HepG2 (cell line): ENCODE data around the gene BCAS4. TPM values are rescaled to one million over a fixed set of nuclear protein-coding genes. Genes with fewer than 3 reads are reported as not detected.

Experiments used
- ARNT ChIP-seq: fragments of 450-650 bp; IDR thresholded peaks from 2 replicates; pipeline ENCODE4 v1.6.1; 2017
- ATF7 ChIP-seq, 2 experiments: fragments of 450-650 bp in 1 of 2; sonication (generic) in 1 of 2; formaldehyde crosslinking in 1 of 2; IDR thresholded peaks; 2 replicates each; pipeline versions ENCODE4 v1.4.0 to v1.6.1; 2016 to 2020; ENCODE audit warnings: antibody characterized with exemption in 1 of 2, mild to moderate bottlenecking in 1 of 2, missing genetic modification reagents in 1 of 2
- BORCS8-MEF2B ChIP-seq: sonication (generic); formaldehyde crosslinking; IDR thresholded peaks from 2 replicates; pipeline ENCODE4 v1.8.0; 2022; ENCODE audit warnings: mild to moderate bottlenecking, missing genetic modification reagents
- FOXA1 ChIP-seq, 2 experiments: fragments of 450-650 bp in 1 of 2; sonication (generic) in 1 of 2; formaldehyde crosslinking in 1 of 2; IDR thresholded peaks; 2 replicates each; pipeline versions ENCODE4 v1.4.0 to v1.6.1; 2016 to 2020; ENCODE audit warnings: missing genetic modification reagents in 1 of 2
- FOXJ3 ChIP-seq: sonication (generic); formaldehyde crosslinking; IDR thresholded peaks from 2 replicates; pipeline ENCODE4 v1.4.0; 2020; ENCODE audit warnings: missing genetic modification reagents, mild to moderate bottlenecking, borderline replicate concordance
- KAT2B ChIP-seq: fragments of 150-350 bp; IDR thresholded peaks from 2 replicates; pipeline ENCODE4 v1.6.1; 2014; ENCODE audit warnings: low read depth, low read length, borderline replicate concordance
- KLF6 ChIP-seq: IDR thresholded peaks from 2 replicates; pipeline ENCODE4 v1.8.0; 2016; ENCODE audit warnings: missing biosample characterization, missing genetic modification reagents
- TP53 ChIP-seq: sonication (generic); formaldehyde crosslinking; conservative IDR thresholded peaks from 2 replicates; pipeline ENCODE4 v1.4.0; 2020; ENCODE audit warnings: missing genetic modification reagents
- ZFP62 ChIP-seq: sonication (generic); formaldehyde crosslinking; IDR thresholded peaks from 2 replicates; pipeline ENCODE4 v1.4.0; 2020; ENCODE audit warnings: missing genetic modification reagents
- ZMYM3 ChIP-seq: sonication (generic); formaldehyde crosslinking; IDR thresholded peaks from 2 replicates; pipeline ENCODE4 v1.5.1; 2020; ENCODE audit warnings: mild to moderate bottlenecking, missing genetic modification reagents
- ZNF124 ChIP-seq: sonication (generic); formaldehyde crosslinking; IDR thresholded peaks from 2 replicates; pipeline ENCODE4 v1.4.0; 2020; ENCODE audit warnings: missing genetic modification reagents
- ZNF143 ChIP-seq: sonication (generic); formaldehyde crosslinking; IDR thresholded peaks from 2 replicates; pipeline ENCODE4 v1.4.0; 2020; ENCODE audit warnings: missing genetic modification reagents
- ZNF224 ChIP-seq: sonication (generic); formaldehyde crosslinking; IDR thresholded peaks from 2 replicates; pipeline ENCODE4 v1.5.0; 2020; ENCODE audit warnings: mild to moderate bottlenecking, missing genetic modification reagents
- ZNF512B ChIP-seq: sonication (generic); formaldehyde crosslinking; IDR thresholded peaks from 2 replicates; pipeline ENCODE4 v1.5.1; 2020; ENCODE audit warnings: missing genetic modification reagents, mild to moderate bottlenecking, borderline replicate concordance
- ZNF672 ChIP-seq: sonication (generic); formaldehyde crosslinking; IDR thresholded peaks from 2 replicates; pipeline ENCODE4 v1.8.1; 2022; ENCODE audit warnings: missing genetic modification reagents
- ZNF687 ChIP-seq: sonication (generic); formaldehyde crosslinking; IDR thresholded peaks from 2 replicates; pipeline ENCODE4 v1.5.1; 2020; ENCODE audit warnings: mild to moderate bottlenecking, missing genetic modification reagents, moderate library complexity
- ZNF841 ChIP-seq: sonication (generic); formaldehyde crosslinking; IDR thresholded peaks from 2 replicates; pipeline ENCODE4 v1.8.1; 2023; ENCODE audit warnings: missing genetic modification reagents, borderline replicate concordance
- polyA plus RNA-seq, 8 experiments: library from polyadenylated mRNA; depleted of rRNA in 3 of 8; stranded (reverse) in 7 of 8; unstranded in 1 of 8; fragments of >200 nt; fragmentation: Illumina TruSeq in 4 of 8; extraction: Trizol in 4 of 8; gene quantifications; 2 replicates each; pipeline versions ENCODE4 v1.2.1 to v1.2.3, GENCODE V29; 2011 to 2016; ENCODE audit warnings: low read depth in 4 of 8, missing spikeins in 1 of 8, mixed read lengths in 1 of 8; ENCODE audit not compliant: insufficient read depth in 1 of 8
- total RNA-seq, 5 experiments: library from RNA; depleted of rRNA; stranded (reverse); fragments of >200 nt; fragmentation: Illumina TruSeq; extraction: Trizol; gene quantifications; 2 replicates each; pipeline ENCODE4 v1.2.3, GENCODE V29; 2016; ENCODE audit warnings: low read depth in 1 of 5
- TF ChIP-seq, protein P1 (sequence below): conservative IDR thresholded peaks from 2 replicates; pipeline ENCODE4 v1.6.1; 2018; ENCODE audit warnings: missing genetic modification reagents
- TF ChIP-seq, protein P2 (sequence below): sonication (generic); formaldehyde crosslinking; IDR thresholded peaks from 2 replicates; pipeline ENCODE4 v1.5.0; 2020; ENCODE audit warnings: missing genetic modification reagents, mild to moderate bottlenecking, borderline replicate concordance
- TF ChIP-seq, protein P3 (sequence below): sonication (generic); formaldehyde crosslinking; IDR thresholded peaks from 2 replicates; pipeline ENCODE4 v1.8.0; 2022; ENCODE audit warnings: missing genetic modification reagents, mild to moderate bottlenecking, borderline replicate concordance

BCAS4 gene
- total and polyA plus RNA-seq, 2 of the 13 experiments (the other 11 are each of a cell fraction or from before 2014, with no cell fraction given) = 7.2 to 8.0 TPM

- TF ChIP-seq FOXA1 (IDR thresholded peaks at IDR 0.05) (peak; percentile 67; the same call in 1 of the 2 replicates), FOXA1 (CRISPR knock-in tag; IDR thresholded peaks at IDR 0.05) (peak; percentile 87), FOXJ3 (CRISPR knock-in tag) (peak; percentile 72; the same call in 1 of the 2 replicates), TP53 (no peak), ZNF687 (CRISPR knock-in tag) (no peak), ZNF124 (no peak; the same call in 1 of the 2 replicates), ZMYM3 (CRISPR knock-in tag) (peak; percentile 53; the same call in 1 of the 2 replicates), ATF7 (IDR thresholded peaks at IDR 0.05) (no peak), ATF7 (CRISPR knock-in tag; IDR thresholded peaks at IDR 0.05) (no peak), KAT2B (no peak), ARNT (no peak), ZNF143 (CRISPR knock-in tag) (no peak), KLF6 (CRISPR knock-in tag) (no peak), ZFP62 (no peak), ZNF512B (CRISPR knock-in tag) (no peak), ZNF841 (CRISPR knock-in tag) (no peak), BORCS8-MEF2B (CRISPR knock-in tag) (no peak), ZNF672 (CRISPR knock-in tag) (no peak), ZNF224 (no peak)
- TF ChIP-seq, protein P1, sequence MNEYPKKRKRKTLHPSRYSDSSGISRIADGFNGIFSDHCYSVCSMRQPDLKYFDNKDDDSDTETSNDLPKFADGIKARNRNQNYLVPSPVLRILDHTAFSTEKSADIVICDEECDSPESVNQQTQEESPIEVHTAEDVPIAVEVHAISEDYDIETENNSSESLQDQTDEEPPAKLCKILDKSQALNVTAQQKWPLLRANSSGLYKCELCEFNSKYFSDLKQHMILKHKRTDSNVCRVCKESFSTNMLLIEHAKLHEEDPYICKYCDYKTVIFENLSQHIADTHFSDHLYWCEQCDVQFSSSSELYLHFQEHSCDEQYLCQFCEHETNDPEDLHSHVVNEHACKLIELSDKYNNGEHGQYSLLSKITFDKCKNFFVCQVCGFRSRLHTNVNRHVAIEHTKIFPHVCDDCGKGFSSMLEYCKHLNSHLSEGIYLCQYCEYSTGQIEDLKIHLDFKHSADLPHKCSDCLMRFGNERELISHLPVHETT (CRISPR knock-in tag) = no peak
- TF ChIP-seq, protein P2, sequence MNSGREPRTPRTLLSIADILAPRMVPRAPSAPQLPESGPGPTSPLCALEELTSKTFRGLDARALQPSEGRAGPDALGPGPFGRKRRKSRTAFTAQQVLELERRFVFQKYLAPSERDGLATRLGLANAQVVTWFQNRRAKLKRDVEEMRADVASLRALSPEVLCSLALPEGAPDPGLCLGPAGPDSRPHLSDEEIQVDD = no peak
- TF ChIP-seq, protein P3, sequence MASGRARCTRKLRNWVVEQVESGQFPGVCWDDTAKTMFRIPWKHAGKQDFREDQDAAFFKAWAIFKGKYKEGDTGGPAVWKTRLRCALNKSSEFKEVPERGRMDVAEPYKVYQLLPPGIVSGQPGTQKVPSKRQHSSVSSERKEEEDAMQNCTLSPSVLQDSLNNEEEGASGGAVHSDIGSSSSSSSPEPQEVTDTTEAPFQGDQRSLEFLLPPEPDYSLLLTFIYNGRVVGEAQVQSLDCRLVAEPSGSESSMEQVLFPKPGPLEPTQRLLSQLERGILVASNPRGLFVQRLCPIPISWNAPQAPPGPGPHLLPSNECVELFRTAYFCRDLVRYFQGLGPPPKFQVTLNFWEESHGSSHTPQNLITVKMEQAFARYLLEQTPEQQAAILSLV (CRISPR knock-in tag) = no peak
These were observed 48.5 kb upstream of the BCAS4 start (continued) for GRCh38 chr20:50746138-50746940.
